HG02759 (cell line): Measurements from ENCODE around the gene PPP3CA.

ENCODE experiments used
- ATAC-seq: cut with Tn5 transposase; IDR thresholded peaks from one replicate; pipeline ENCODE4 v1.9.1; 2021; ENCODE audit warnings: mild to moderate bottlenecking, moderate library complexity; ENCODE audit not compliant: unreplicated experiment

The PPP3CA gene

DNA sequence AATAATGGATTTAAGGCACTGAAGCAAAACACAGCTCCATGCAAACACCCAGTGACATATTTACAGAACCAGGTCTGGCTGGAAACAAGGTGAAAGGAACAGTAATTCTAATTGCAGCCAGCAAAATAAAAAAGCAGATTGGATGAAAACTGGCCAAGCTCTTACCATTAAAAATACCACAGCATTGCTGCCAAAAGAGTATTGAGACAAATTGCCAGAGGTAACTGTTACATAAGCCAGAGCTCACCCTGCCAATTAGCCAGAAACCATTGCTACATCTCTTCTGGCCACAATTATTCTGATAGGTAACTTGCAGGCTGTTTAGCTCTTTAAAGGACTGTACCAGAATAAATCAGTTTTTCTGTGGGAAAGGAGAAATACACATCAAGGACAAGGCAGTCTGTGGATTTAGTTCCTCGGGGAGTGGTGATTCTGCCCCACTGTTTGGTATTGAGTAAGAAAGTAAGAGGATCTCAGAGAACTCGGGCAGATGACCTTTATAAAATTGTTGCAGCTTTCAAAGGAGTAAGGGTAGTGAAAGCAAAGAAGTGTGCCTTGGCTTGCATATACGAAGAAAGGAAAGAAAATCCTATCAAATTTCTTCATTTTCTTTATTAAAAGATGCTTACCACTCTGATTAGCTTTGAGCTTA is 369.5 kb downstream of the PPP3CA start:
- ATAC-seq, result no peak

DNA sequence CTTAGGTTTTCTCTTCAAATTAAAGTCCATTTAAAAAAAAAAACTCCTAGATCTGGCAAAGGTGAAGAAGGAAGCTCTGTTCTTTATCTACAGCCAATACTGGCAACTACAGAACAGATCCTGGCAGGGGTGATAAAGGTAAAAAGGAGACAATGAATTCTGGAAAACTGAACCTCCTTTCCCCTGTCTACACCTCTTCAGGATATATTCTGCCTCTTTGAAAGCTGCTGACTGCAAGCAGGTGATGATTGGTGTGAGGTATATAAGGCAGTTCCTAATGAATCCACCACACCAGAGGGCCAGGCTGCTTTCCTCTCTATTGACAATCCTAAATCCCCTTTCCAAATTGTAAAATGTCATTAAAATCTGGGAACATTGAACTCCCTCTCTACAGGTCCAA is 370.1 kb downstream of the PPP3CA start:
- no peak for ATAC-seq
